ENCODE results near the gene POU4F1.

- TF ChIP-seq EZH2 (IDR thresholded peaks at IDR 0.05; ENCODE audit: insufficient read depth, poor library complexity, severe bottlenecking), result peak; percentile 92
- 0 out of 2 replicates have a peak, but pooled peaks have one; percentile 15 for TF ChIP-seq EZH2phosphoT487 (IDR thresholded peaks at IDR 0.05; ENCODE audit: insufficient read depth, low read depth)
Observed at GRCh38 chr13:78596736-78597601, 6.4 kb downstream of the POU4F1 start.

Data from GM23248 (cell line).